ENCODE measurements around the gene RGS10.
"Not testable (repeated sequence)": the region's sequence is repeated elsewhere in the genome, so short reads cannot be mapped to it uniquely, and the experiment has no call there.

Gene RGS10

GRCh38 chr10:119468542-119469324 lies 73.8 kb downstream of the RGS10 start:
- DNase-seq (ENCODE audit: low read depth), result no peak

- DNase-seq (ENCODE audit: low read depth), result peak; percentile 29
Observed at GRCh38 chr10:119466655-119467054, 75.9 kb downstream of the RGS10 start.

- no peak for DNase-seq (ENCODE audit: low read depth)
Observed at GRCh38 chr10:119466076-119466475, 76.4 kb downstream of the RGS10 start.

GRCh38 chr10:119465085-119465484 lies 77.4 kb downstream of the RGS10 start:
- no peak for DNase-seq (ENCODE audit: low read depth)

GRCh38 chr10:119463195-119463594 lies 79.3 kb downstream of the RGS10 start:
- not testable (repeated sequence) for DNase-seq (ENCODE audit: low read depth)

- no peak for DNase-seq (ENCODE audit: low read depth)
Observed at GRCh38 chr10:119462773-119463172, 79.7 kb downstream of the RGS10 start.

- no peak for DNase-seq (ENCODE audit: low read depth)
Observed at GRCh38 chr10:119461923-119462322, 80.6 kb downstream of the RGS10 start.

GRCh38 chr10:119461380-119461779 lies 81.1 kb downstream of the RGS10 start:
- no peak for DNase-seq (ENCODE audit: low read depth)

- DNase-seq (ENCODE audit: low read depth), result no peak
Observed at GRCh38 chr10:119460369-119461195, 81.9 kb downstream of the RGS10 start.

GRCh38 chr10:119459681-119460340 lies 82.7 kb downstream of the RGS10 start:
- no peak for DNase-seq (ENCODE audit: low read depth)

GRCh38 chr10:119457966-119458766 lies 84.4 kb downstream of the RGS10 start:
- DNase-seq (ENCODE audit: low read depth), result no peak

- DNase-seq (ENCODE audit: low read depth), result no peak
Observed at GRCh38 chr10:119456435-119456810, 86.1 kb downstream of the RGS10 start.

GRCh38 chr10:119455609-119456434 lies 86.7 kb downstream of the RGS10 start:
- no peak for DNase-seq (ENCODE audit: low read depth)

- DNase-seq (ENCODE audit: low read depth), result no peak
Observed at GRCh38 chr10:119454990-119455389, 87.5 kb downstream of the RGS10 start.

GRCh38 chr10:119454316-119454715 lies 88.2 kb downstream of the RGS10 start:
- DNase-seq (ENCODE audit: low read depth), result no peak

GRCh38 chr10:119453313-119453712 lies 89.2 kb downstream of the RGS10 start:
- DNase-seq (ENCODE audit: low read depth), result no peak

- no peak for DNase-seq (ENCODE audit: low read depth)
Observed at GRCh38 chr10:119452396-119452795, 90.1 kb downstream of the RGS10 start.

- no peak for DNase-seq (ENCODE audit: low read depth)
Observed at GRCh38 chr10:119451300-119451896, 91.1 kb downstream of the RGS10 start.

- DNase-seq (ENCODE audit: low read depth), result peak; percentile 22
Observed at GRCh38 chr10:119450606-119451299, 91.8 kb downstream of the RGS10 start.
